Keratinocyte (primary cell): ENCODE data around the gene NOS1.

Experiments used
- CTCF ChIP-seq, 3 experiments: IDR thresholded peaks in 1 of 3; conservative IDR thresholded peaks in 1 of 3; optimal IDR thresholded peaks in 1 of 3; 2 replicates in 2 of 3; 3 replicates in 1 of 3; pipeline versions ENCODE3 to v1.5.1; 2011; ENCODE audit warnings: low read length in 3 of 3, mild to moderate bottlenecking in 3 of 3, moderate library complexity in 2 of 3, control low read depth in 1 of 3, inconsistent platforms in 1 of 3; ENCODE audit not compliant: insufficient read depth in 2 of 3; ENCODE audit errors: extremely low read depth in 1 of 3
- EZH2 ChIP-seq: IDR thresholded peaks from one replicate; pipeline ENCODE4 v1.6.1; 2012; ENCODE audit warnings: inconsistent platforms, mild to moderate bottlenecking, low read length, moderate library complexity

- TF ChIP-seq CTCF (optimal IDR thresholded peaks at IDR 0.05 in 1 of 3, IDR thresholded peaks at IDR 0.05 in 1 of 3, conservative IDR thresholded peaks at IDR 0.05 in 1 of 3; ENCODE audit: extremely low read depth in 1 of 3, insufficient read depth in 2 of 3, low read length in 3 of 3) (no peak), EZH2 (no peak)
These were observed 8.5 kb downstream of the NOS1 start for GRCh38 chr12:117352883-117353282.
